Effector memory CD8-positive, alpha-beta T cell (primary cell): ENCODE data around the gene UBA3.
A peak's percentile ranks its signal among the peaks of the same experiment; 100 is the strongest.

Experiments used
- ATAC-seq: fragments of 150-1000 bp; cut with Tn5 transposase; replicated peaks from 2 replicates; pipeline ENCODE4 v1.10.0; 2021; ENCODE audit warnings: mild to moderate bottlenecking, moderate library complexity
- DNase-seq, 3 experiments: peaks; one replicate each; pipeline ENCODE4 v3.0.0; 2021
- H3K27ac Mint-ChIP-seq, 2 donors: one replicate each; pipeline ENCODE4 v1.8.0; 2022; ENCODE audit warnings: mild to moderate bottlenecking in 2 of 2, mixed read lengths in 2 of 2, moderate library complexity in 2 of 2
- H3K27me3 Mint-ChIP-seq, 2 donors: one replicate each; pipeline ENCODE4 v1.8.0; 2022; ENCODE audit warnings: mixed read lengths in 2 of 2
- H3K36me3 Mint-ChIP-seq: one replicate; pipeline ENCODE4 v1.8.0; 2022; ENCODE audit warnings: mild to moderate bottlenecking, moderate library complexity, mixed read lengths; ENCODE audit not compliant: insufficient read depth
- H3K4me1 Mint-ChIP-seq, 2 donors: one replicate each; pipeline ENCODE4 v1.8.0; 2022; ENCODE audit warnings: low read depth in 2 of 2, mixed read lengths in 2 of 2
- H3K4me3 Mint-ChIP-seq, 2 donors: one replicate each; pipeline ENCODE4 v1.8.0; 2022; ENCODE audit warnings: mild to moderate bottlenecking in 2 of 2, mixed read lengths in 2 of 2, moderate library complexity in 2 of 2
- H3K9me3 Mint-ChIP-seq, 2 donors: one replicate each; pipeline ENCODE4 v1.8.0; 2022; ENCODE audit warnings: mixed read lengths in 2 of 2

UBA3 gene

GRCh38 chr3:69094467-69095205, 14.5 kb upstream of the UBA3 start:
- ATAC-seq (peak; percentile 11), DNase-seq (no peak)
- H3K9me3 Mint-ChIP-seq, result no peaks in the 10 kb centered on the region
- peak overlapping the region; percentile 96 to 99 for H3K27ac Mint-ChIP-seq
- H3K4me1 Mint-ChIP-seq, result peaks cover 70 to 77% of the 10 kb centered on the region in 2 donors
- peaks cover 47% of the 10 kb centered on the region for H3K36me3 Mint-ChIP-seq
- H3K4me3 Mint-ChIP-seq, result peak overlapping the region; percentile 80 to 96
- H3K27me3 Mint-ChIP-seq, result no peaks in the 10 kb centered on the region

- peak in 1 of 3 experiments; percentile 36 for DNase-seq
These were observed 11.9 kb upstream of the UBA3 start for GRCh38 chr3:69092030-69092516.

GRCh38 chr3:69091389-69092029, 11.3 kb upstream of the UBA3 start:
- H3K9me3 Mint-ChIP-seq, result no peaks in the 10 kb centered on the region

More at GRCh38 chr3:69092030-69092516, 11.9 kb upstream of the UBA3 start:
- H3K4me3 Mint-ChIP-seq, result peak overlapping the region; percentile 80 to 96
- no peaks in the 10 kb centered on the region for H3K27me3 Mint-ChIP-seq
- H3K9me3 Mint-ChIP-seq, result no peaks in the 10 kb centered on the region
- peak overlapping the region; percentile 96 to 99 for H3K27ac Mint-ChIP-seq
- H3K4me1 Mint-ChIP-seq, result peaks cover 66 to 72% of the 10 kb centered on the region in 2 donors
- ATAC-seq, result peak; percentile 72
- peaks cover 31% of the 10 kb centered on the region for H3K36me3 Mint-ChIP-seq

GRCh38 chr3:69090021-69090420, 9.9 kb upstream of the UBA3 start:
- H3K4me3 Mint-ChIP-seq, result peak overlapping the region; percentile 96 to 97
- H3K9me3 Mint-ChIP-seq, result no peaks in the 10 kb centered on the region

More at GRCh38 chr3:69091389-69092029, 11.3 kb upstream of the UBA3 start:
- ATAC-seq (no peak), DNase-seq (no peak)
- Mint-ChIP-seq H3K36me3 (peaks cover 26% of the 10 kb centered on the region), H3K4me3 (peak overlapping the region; percentile 80 to 96), H3K27me3 (no peaks in the 10 kb centered on the region), H3K4me1 (peaks cover 63 to 70% of the 10 kb centered on the region in 2 donors), H3K27ac (peak overlapping the region; percentile 96 to 99)

GRCh38 chr3:69088063-69088462, 7.9 kb upstream of the UBA3 start:
- Mint-ChIP-seq H3K4me1 (peaks cover 54 to 66% of the 10 kb centered on the region in 2 donors), H3K27me3 (no peaks in the 10 kb centered on the region), H3K4me3 (peak overlapping the region; percentile 96 to 97), H3K9me3 (no peaks in the 10 kb centered on the region), H3K27ac (peak overlapping the region; percentile 96 to 99), H3K36me3 (peaks cover 19% of the 10 kb centered on the region)
- DNase-seq (no peak), ATAC-seq (no peak)

More at GRCh38 chr3:69090021-69090420, 9.9 kb upstream of the UBA3 start:
- peaks cover 25% of the 10 kb centered on the region for H3K36me3 Mint-ChIP-seq
- peak overlapping the region; percentile 96 to 99 for H3K27ac Mint-ChIP-seq
- DNase-seq (no peak), ATAC-seq (no peak)
- H3K4me1 Mint-ChIP-seq, result peaks cover 59 to 67% of the 10 kb centered on the region in 2 donors
- H3K27me3 Mint-ChIP-seq, result no peaks in the 10 kb centered on the region

GRCh38 chr3:69087030-69087791, 7.0 kb upstream of the UBA3 start:
- H3K27ac Mint-ChIP-seq, result peak overlapping the region; percentile 96 to 99
- H3K4me1 Mint-ChIP-seq, result peaks cover 53 to 68% of the 10 kb centered on the region in 2 donors
- ATAC-seq, result no peak
- peak overlapping the region; percentile 96 to 97 for H3K4me3 Mint-ChIP-seq
- no peaks in the 10 kb centered on the region for H3K9me3 Mint-ChIP-seq
- H3K27me3 Mint-ChIP-seq, result no peaks in the 10 kb centered on the region
- peaks cover 19% of the 10 kb centered on the region for H3K36me3 Mint-ChIP-seq
- DNase-seq, result no peak

GRCh38 chr3:69085833-69086722, 5.9 kb upstream of the UBA3 start:
- no peaks in the 10 kb centered on the region for H3K9me3 Mint-ChIP-seq
- ATAC-seq, result no peak
- peaks cover 11% of the 10 kb centered on the region for H3K36me3 Mint-ChIP-seq
- peaks cover 52 to 69% of the 10 kb centered on the region in 2 donors for H3K4me1 Mint-ChIP-seq
- peak overlapping the region; percentile 95 to 96 for H3K27ac Mint-ChIP-seq
- peak; percentile 28 to 35 (median 33) for DNase-seq
- H3K27me3 Mint-ChIP-seq, result no peaks in the 10 kb centered on the region
- H3K4me3 Mint-ChIP-seq, result peak overlapping the region; percentile 96 to 97

- H3K4me1 Mint-ChIP-seq, result peaks cover 46 to 69% of the 10 kb centered on the region in 2 donors
- peak overlapping the region; percentile 95 to 96 for H3K27ac Mint-ChIP-seq
- peak overlapping the region; percentile 96 to 97 for H3K4me3 Mint-ChIP-seq
- H3K27me3 Mint-ChIP-seq, result no peaks in the 10 kb centered on the region
- ATAC-seq (peak; percentile 9), DNase-seq (no peak)
- peaks cover 10% of the 10 kb centered on the region for H3K36me3 Mint-ChIP-seq
- no peaks in the 10 kb centered on the region for H3K9me3 Mint-ChIP-seq
These were observed 5.1 kb upstream of the UBA3 start for GRCh38 chr3:69085168-69085832.

- Mint-ChIP-seq H3K36me3 (peaks cover 10% of the 10 kb centered on the region), H3K27ac (peak within 1 kb of the TSS; percentile 95 to 96), H3K4me3 (peak within 1 kb of the TSS; percentile 96 to 97), H3K9me3 (no peaks in the 10 kb centered on the region), H3K4me1 (peaks cover 39 to 62% of the 10 kb centered on the region in 2 donors), H3K27me3 (no peaks in the 10 kb centered on the region)
- DNase-seq (peak; percentile 83 to 86 (median 84)), ATAC-seq (peak; percentile 67)
These were observed 4.4 kb upstream of the UBA3 start, which contains the start of gene ARL6IP5 for GRCh38 chr3:69084326-69085167. TSS of gene ARL6IP5 (plus strand) at chr3:69084937. CDS start at chr3:69085048, 111 bp downstream.

- H3K27ac Mint-ChIP-seq, result peak overlapping the region; percentile 89 to 95
- peaks cover 8% of the 10 kb centered on the region for H3K36me3 Mint-ChIP-seq
- H3K9me3 Mint-ChIP-seq, result no peaks in the 10 kb centered on the region
- H3K4me1 Mint-ChIP-seq, result peaks cover 43 to 66% of the 10 kb centered on the region in 2 donors
- DNase-seq (peak; percentile 41 to 50 (median 45)), ATAC-seq (peak; percentile 53)
- H3K4me3 Mint-ChIP-seq, result peak overlapping the region; percentile 75 to 96
- H3K27me3 Mint-ChIP-seq, result no peaks in the 10 kb centered on the region
These were observed 2.6 kb upstream of the UBA3 start for GRCh38 chr3:69082805-69083204.

- ATAC-seq (no peak), DNase-seq (no peak)
- Mint-ChIP-seq H3K4me3 (peak overlapping the region; percentile 75 to 96), H3K27ac (peak overlapping the region; percentile 89 to 95), H3K27me3 (no peaks in the 10 kb centered on the region), H3K36me3 (peaks cover 8% of the 10 kb centered on the region), H3K4me1 (peaks cover 45 to 70% of the 10 kb centered on the region in 2 donors), H3K9me3 (no peaks in the 10 kb centered on the region)
These were observed 2.2 kb upstream of the UBA3 start for GRCh38 chr3:69082361-69082760.
